ENCODE results near the gene BCAS1.

DNA sequence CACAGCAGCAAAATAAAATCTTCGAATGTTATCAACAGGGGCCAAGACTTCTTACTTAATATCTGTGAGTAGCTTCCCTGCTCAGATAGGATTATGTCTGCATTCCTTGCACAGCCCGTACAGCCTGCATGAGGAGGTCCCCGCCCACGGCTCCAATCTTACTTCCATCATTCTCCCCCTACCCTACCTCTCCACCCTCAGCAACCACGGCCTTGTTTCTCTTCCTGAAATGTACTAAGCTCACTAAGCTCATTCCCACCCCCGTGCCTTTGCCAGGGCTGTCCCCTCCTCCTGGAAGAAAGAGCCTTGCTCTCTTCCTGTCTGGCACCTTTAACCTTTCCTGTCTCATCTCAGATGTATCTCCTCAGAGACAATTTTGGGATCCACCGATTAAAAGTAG is 120.4 kb downstream of the BCAS1 start:
- TF ChIP-seq GATA2 (IDR thresholded peaks at IDR 0.05; ENCODE audit: low read depth, low read length) (no peak), GATA3 (IDR thresholded peaks at IDR 0.05; ENCODE audit: low read depth, low read length) (no peak)

Measured in SH-SY5Y (cell line).